GM20000 (cell line): Measurements from ENCODE around the gene TMEM203.

ENCODE experiments used
- DNase-seq: peaks from one replicate; pipeline ENCODE4 v3.0.0; 2012; ENCODE audit warnings: low spot score
- CTCF ChIP-seq: IDR thresholded peaks from 2 replicates; pipeline ENCODE4 v1.5.1; 2012; ENCODE audit warnings: mild to moderate bottlenecking, control low read depth; ENCODE audit errors: extremely low read depth, missing control alignments

TMEM203 gene

GRCh38 chr9:137219757-137220316, 14.4 kb upstream of the TMEM203 start:
- no peak for DNase-seq
- TF ChIP-seq CTCF, result no peak

GRCh38 chr9:137218754-137219271, 13.4 kb upstream of the TMEM203 start:
- TF ChIP-seq CTCF, result no peak
- DNase-seq, result no peak

- DNase-seq, result no peak
- TF ChIP-seq CTCF, result no peak
These were observed 12.8 kb upstream of the TMEM203 start for GRCh38 chr9:137218212-137218753.

- DNase-seq, result no peak
- TF ChIP-seq CTCF, result no peak
These were observed 12.1 kb upstream of the TMEM203 start for GRCh38 chr9:137217276-137218211.

GRCh38 chr9:137216188-137216965, 10.9 kb upstream of the TMEM203 start:
- no peak for DNase-seq
- TF ChIP-seq CTCF, result no peak

GRCh38 chr9:137215196-137215986, 9.9 kb upstream of the TMEM203 start:
- no peak for DNase-seq
- no peak for TF ChIP-seq CTCF
